SK-N-SH (cell line): Measurements from ENCODE around the gene RAPSN. TPM values are rescaled to one million over a fixed set of nuclear protein-coding genes. Genes with fewer than 3 reads are reported as not detected.

Experiments used
- CTCF ChIA-PET: fragments of 300-600, 350-600 bp; formaldehyde crosslinking; extraction: SDS; loops from one replicate; lab custom pipeline; 2021; lab: Yijun Ruan, JAX
- POLR2A ChIA-PET: fragments of 350-600 bp; sonication (Branson Sonifier 250); formaldehyde crosslinking; extraction: SDS; loops from one replicate; lab custom pipeline; 2020; ENCODE audit warnings: antibody characterized with exemption, inconsistent platforms; lab: Yijun Ruan, JAX
- DNase-seq: peaks from one replicate; pipeline ENCODE4 v3.0.0; 2012
- H2AFZ ChIP-seq: fragments of 200-600 bp; sonication (generic); 2 replicates; pipeline ENCODE4 v1.8.1; 2016; ENCODE audit warnings: antibody characterized with exemption, mild to moderate bottlenecking, low read depth
- H3F3A ChIP-seq: fragments of 200-600 bp; sonication (generic); replicated peaks from 2 replicates; pipeline ENCODE3; 2016; ENCODE audit warnings: antibody characterized with exemption, mild to moderate bottlenecking; ENCODE audit not compliant: insufficient read depth
- H3K27ac ChIP-seq, 2 experiments: fragments of 200-500 bp in 1 of 2; fragments of 200-600 bp in 1 of 2; sonication (Bioruptor generic) in 1 of 2; sonication (generic), shearing (Covaris generic) in 1 of 2; 2 replicates each; pipeline versions ENCODE4 v1.5.1 to v1.6.1; 2014 to 2016; ENCODE audit warnings: low read depth in 2 of 2, inconsistent platforms in 1 of 2, low read length in 1 of 2, mild to moderate bottlenecking in 1 of 2, mixed read lengths in 1 of 2
- H3K27me3 ChIP-seq: fragments of 200-600 bp; sonication (generic), shearing (Covaris generic); 2 replicates; pipeline ENCODE4 v1.6.1; 2016; ENCODE audit warnings: mixed run types; ENCODE audit not compliant: insufficient read depth
- H3K36me3 ChIP-seq, 2 experiments: fragments of 200-500 bp in 1 of 2; fragments of 200-600 bp in 1 of 2; sonication (Bioruptor generic) in 1 of 2; sonication (generic) in 1 of 2; replicated peaks in 1 of 2; 2 replicates each; pipeline versions ENCODE3 to v1.5.1; 2014 to 2016; ENCODE audit warnings: low read length in 1 of 2, mild to moderate bottlenecking in 1 of 2; ENCODE audit not compliant: insufficient read depth in 2 of 2, control insufficient read depth in 1 of 2
- H3K4me1 ChIP-seq, 2 experiments: fragments of 200-500 bp in 1 of 2; fragments of 200-600 bp in 1 of 2; sonication (Bioruptor generic) in 1 of 2; sonication (generic), shearing (Covaris generic) in 1 of 2; 2 replicates each; pipeline versions ENCODE4 v1.5.1 to v1.6.1; 2014 to 2016; ENCODE audit warnings: low read depth in 1 of 2, low read length in 1 of 2, mixed run types in 1 of 2; ENCODE audit not compliant: insufficient read depth in 2 of 2, control insufficient read depth in 1 of 2
- H3K4me2 ChIP-seq: fragments of 200-600 bp; sonication (generic), shearing (Covaris generic); 2 replicates; pipeline ENCODE4 v1.6.1; 2017; ENCODE audit warnings: mixed run types
- H3K4me3 ChIP-seq, 2 experiments: fragments of 200-500 bp in 1 of 2; fragments of 200-600 bp in 1 of 2; sonication (Bioruptor generic) in 1 of 2; sonication (generic), shearing (Covaris generic) in 1 of 2; 2 replicates each; pipeline versions ENCODE4 v1.5.1 to v1.8.1; 2014 to 2016; ENCODE audit warnings: low read depth in 2 of 2, inconsistent platforms in 1 of 2, low read length in 1 of 2, mild to moderate bottlenecking in 1 of 2, mixed read lengths in 1 of 2, moderate library complexity in 1 of 2
- H3K79me2 ChIP-seq: fragments of 200-600 bp; sonication (generic); 2 replicates; pipeline ENCODE4 v1.8.1; 2017; ENCODE audit warnings: mild to moderate bottlenecking; ENCODE audit not compliant: insufficient read depth
- H3K9ac ChIP-seq: fragments of 200-600 bp; sonication (generic); 2 replicates; pipeline ENCODE4 v1.6.1; 2017; ENCODE audit warnings: mixed run types
- H3K9me2 ChIP-seq: fragments of 200-600 bp; sonication (generic); 2 replicates; pipeline ENCODE4 v1.6.1; 2017; ENCODE audit warnings: mixed run types
- H3K9me3 ChIP-seq: fragments of 200-600 bp; sonication (generic); 2 replicates; pipeline ENCODE4 v1.6.1; 2017; ENCODE audit warnings: mixed run types, mild to moderate bottlenecking, moderate library complexity
- H4K20me1 ChIP-seq: fragments of 200-600 bp; sonication (generic); 2 replicates; pipeline ENCODE4 v1.6.1; 2017; ENCODE audit warnings: mild to moderate bottlenecking, mixed run types; ENCODE audit not compliant: insufficient read depth
- CHD2 ChIP-seq: fragments of 150-350 bp; IDR thresholded peaks from 2 replicates; pipeline ENCODE4 v1.6.1; 2018; ENCODE audit warnings: low read length; ENCODE audit not compliant: partially characterized antibody
- ELF1 ChIP-seq: IDR thresholded peaks from 2 replicates; pipeline ENCODE4 v1.4.0; 2012
- EP300 ChIP-seq, 2 experiments: IDR thresholded peaks; 2 replicates each; pipeline versions ENCODE4 v1.4.0 to v1.6.1; 2012; ENCODE audit warnings: borderline replicate concordance in 1 of 2, low read depth in 1 of 2, low read length in 1 of 2
- FOSL2 ChIP-seq: IDR thresholded peaks from 2 replicates; pipeline ENCODE4 v1.4.0; 2012; ENCODE audit warnings: low read depth, mild to moderate bottlenecking, moderate library complexity, borderline replicate concordance
- FOXM1 ChIP-seq: IDR thresholded peaks from 2 replicates; pipeline ENCODE4 v1.4.0; 2012; ENCODE audit warnings: low read depth, mild to moderate bottlenecking
- GABPA ChIP-seq: IDR thresholded peaks from 2 replicates; pipeline ENCODE4 v1.4.0; 2012; ENCODE audit warnings: low read depth, mild to moderate bottlenecking
- GATA2 ChIP-seq: sonication (generic); formaldehyde crosslinking; IDR thresholded peaks from 2 replicates; pipeline ENCODE4 v1.5.0; 2020; ENCODE audit warnings: mild to moderate bottlenecking, missing genetic modification reagents
- MEF2A ChIP-seq: IDR thresholded peaks from 2 replicates; pipeline ENCODE4 v1.4.0; 2012; ENCODE audit warnings: low read depth, borderline replicate concordance
- NFIC ChIP-seq: IDR thresholded peaks from 2 replicates; pipeline ENCODE4 v1.4.0; 2012; ENCODE audit warnings: borderline replicate concordance
- NRF1 ChIP-seq: IDR thresholded peaks from 2 replicates; pipeline ENCODE4 v1.6.1; 2012; ENCODE audit warnings: low read depth, mild to moderate bottlenecking, low read length
- POLR2AphosphoS5 ChIP-seq: IDR thresholded peaks from 2 replicates; pipeline ENCODE4 v1.6.1; 2012; ENCODE audit warnings: low read depth, low read length
- RAD21 ChIP-seq: IDR thresholded peaks from 2 replicates; pipeline ENCODE4 v1.6.1; 2012; ENCODE audit warnings: mild to moderate bottlenecking, low read length
- RCOR1 ChIP-seq: fragments of 150-350 bp; IDR thresholded peaks from 2 replicates; pipeline ENCODE4 v1.6.1; 2017; ENCODE audit warnings: antibody characterized with exemption, low read length
- SMC3 ChIP-seq: IDR thresholded peaks from 2 replicates; pipeline ENCODE4 v1.6.1; 2012; ENCODE audit warnings: low read depth, low read length, improper control_type of control experiment
- WGBS: methylation state at CpG from one replicate; pipeline ENCODE4 v1.1.6; 2017; ENCODE audit warnings: low lambda C conversion rate; 5-methylcytosine and 5-hydroxymethylcytosine counted together
- polyA plus RNA-seq, 3 experiments: library from polyadenylated mRNA; depleted of rRNA; stranded (reverse); fragments of >200 nt; gene quantifications; 2 replicates each; pipeline ENCODE4 v1.2.3, GENCODE V29; 2012
- TF ChIP-seq, protein P1 (sequence below): fragments of 150-350 bp; IDR thresholded peaks from 2 replicates; pipeline ENCODE4 v1.6.1; 2017; ENCODE audit warnings: antibody characterized with exemption, low read length, low read depth, borderline replicate concordance
- TF ChIP-seq, protein P2 (sequence below): fragments of 150-350 bp; IDR thresholded peaks from 2 replicates; pipeline ENCODE4 v1.6.1; 2016; ENCODE audit warnings: mild to moderate bottlenecking, low read depth, low read length
- TF ChIP-seq, protein P3 (sequence below): IDR thresholded peaks from 2 replicates; pipeline ENCODE4 v1.4.0; 2012; ENCODE audit warnings: low read depth, borderline replicate concordance

RAPSN gene
- polyA plus RNA-seq, 1 of the 3 experiments (the other 2 are of a cell fraction) = 0.07 TPM

DNA sequence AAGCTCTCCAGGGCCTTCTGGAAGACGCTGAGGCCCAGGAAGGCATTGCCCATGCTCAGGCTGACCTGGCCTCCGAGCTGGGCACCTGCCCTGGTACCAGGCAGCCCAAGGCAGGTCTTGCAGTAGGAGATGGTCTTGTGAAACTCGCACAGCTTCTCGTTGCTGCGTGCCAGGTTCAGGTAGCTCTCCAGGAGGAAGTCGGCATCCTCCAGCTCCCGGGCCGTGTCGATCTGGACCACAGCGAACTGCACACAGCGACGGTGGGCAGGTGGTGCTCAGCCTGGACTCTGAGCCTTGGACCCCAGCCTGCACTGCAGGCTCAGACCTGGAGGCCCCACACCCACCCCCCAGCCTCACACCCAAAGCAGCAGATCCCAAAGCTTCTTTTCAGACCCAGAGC is 1.0 kb downstream of the RAPSN start (continued):
- TF ChIP-seq, protein P1, sequence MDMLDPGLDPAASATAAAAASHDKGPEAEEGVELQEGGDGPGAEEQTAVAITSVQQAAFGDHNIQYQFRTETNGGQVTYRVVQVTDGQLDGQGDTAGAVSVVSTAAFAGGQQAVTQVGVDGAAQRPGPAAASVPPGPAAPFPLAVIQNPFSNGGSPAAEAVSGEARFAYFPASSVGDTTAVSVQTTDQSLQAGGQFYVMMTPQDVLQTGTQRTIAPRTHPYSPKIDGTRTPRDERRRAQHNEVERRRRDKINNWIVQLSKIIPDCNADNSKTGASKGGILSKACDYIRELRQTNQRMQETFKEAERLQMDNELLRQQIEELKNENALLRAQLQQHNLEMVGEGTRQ = no peak
- TF ChIP-seq POLR2AphosphoS5 = no peak
- TF ChIP-seq RAD21 = no peak
- no peak for TF ChIP-seq EP300 (IDR thresholded peaks at IDR 0.05; ENCODE audit: borderline replicate concordance in 1 of 2, low read depth in 1 of 2, low read length in 1 of 2)

DNA sequence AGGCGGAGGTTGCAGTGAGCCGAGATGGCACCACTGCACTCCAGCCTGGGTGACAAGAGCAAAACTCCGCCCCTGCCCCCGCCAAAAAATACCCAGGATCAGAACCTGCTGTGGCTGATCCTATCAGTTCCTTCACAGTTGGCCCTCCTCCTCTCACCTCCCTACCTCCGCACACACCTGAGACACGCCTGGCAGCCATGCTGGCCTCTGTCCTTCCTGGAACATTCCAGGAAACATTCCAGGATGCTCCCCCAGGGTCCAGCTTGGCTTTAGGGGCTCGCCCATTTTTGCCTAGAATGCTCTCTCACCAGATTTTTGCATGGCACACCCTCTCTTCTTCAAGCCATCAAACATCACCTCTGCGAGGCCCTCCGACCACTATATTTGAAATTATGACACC is 2.1 kb downstream of the RAPSN start:
- Histone ChIP-seq H3K4me2 (no peak overlapping the region), H3K9ac (no peak overlapping the region), H3F3A (no peaks in the 10 kb centered on the region), H3K79me2 (no peaks in the 10 kb centered on the region), H3K36me3 (no peaks in the 10 kb centered on the region), H3K27me3 (no peaks in the 10 kb centered on the region), H4K20me1 (no peaks in the 10 kb centered on the region), H2AFZ (no peak overlapping the region), H3K4me1 (peaks cover 0 to 11% of the 10 kb centered on the region in 2 experiments; a peak in 1 of 4 replicates), H3K27ac (no peak overlapping the region), H3K9me2 (no peaks in the 10 kb centered on the region), H3K4me3 (no peak overlapping the region), H3K9me3 (no peaks in the 10 kb centered on the region)
- POLR2A ChIA-PET = no interaction called here
- CTCF ChIA-PET = interaction anchor here (1.5 kb wide), 1 partner anchor 10 kb away, joined by 3 read pairs; no protein-coding TSS in a partner anchor
- DNase-seq = no peak
- TF ChIP-seq EP300 (IDR thresholded peaks at IDR 0.05; ENCODE audit: borderline replicate concordance in 1 of 2, low read depth in 1 of 2, low read length in 1 of 2) = no peak
- TF ChIP-seq NRF1 = no peak
- WGBS = 96% methylated on average over 8 of the region's 9 CpGs

DNA sequence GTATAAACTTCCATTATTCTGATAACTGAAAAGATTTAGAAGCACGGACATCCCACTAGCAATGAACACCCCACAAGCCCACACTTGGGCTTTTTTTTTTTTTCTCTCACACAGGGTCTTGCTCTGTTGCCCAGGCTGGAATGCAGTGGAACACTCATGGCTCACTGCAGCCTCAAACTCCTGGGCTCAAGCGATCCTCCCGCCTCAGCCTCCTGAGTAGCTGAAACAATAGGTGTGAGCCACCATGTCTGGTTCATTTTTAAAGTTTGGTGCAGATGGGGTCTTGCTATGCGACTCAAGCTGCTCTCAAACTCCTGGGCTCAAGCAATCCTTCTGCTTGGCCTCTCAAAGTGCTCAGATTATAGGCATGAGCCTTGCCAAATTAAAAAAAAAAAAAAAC is 3.1 kb downstream of the RAPSN start:
- 95% methylated on average over 4 of the region's 4 CpGs for WGBS
- H3F3A ChIP-seq = no peaks in the 10 kb centered on the region
- no peak overlapping the region for H3K4me2 ChIP-seq
- H3K4me1 ChIP-seq = peaks cover 0 to 11% of the 10 kb centered on the region in 2 experiments; a peak in 1 of 4 replicates
- H3K9ac ChIP-seq = no peak overlapping the region
- H2AFZ ChIP-seq = no peak overlapping the region
- CTCF ChIA-PET = interaction anchor here (0.7 to 1.5 kb wide), 3 partner anchors 8 to 478 kb away, joined by 3 to 6 read pairs (median 3); no protein-coding TSS in a partner anchor
- H3K79me2 ChIP-seq = no peaks in the 10 kb centered on the region
- no peaks in the 10 kb centered on the region for H3K36me3 ChIP-seq
- H3K4me3 ChIP-seq = no peak overlapping the region
- no peaks in the 10 kb centered on the region for H3K9me3 ChIP-seq
- POLR2A ChIA-PET = no interaction called here
- TF ChIP-seq, protein P2, sequence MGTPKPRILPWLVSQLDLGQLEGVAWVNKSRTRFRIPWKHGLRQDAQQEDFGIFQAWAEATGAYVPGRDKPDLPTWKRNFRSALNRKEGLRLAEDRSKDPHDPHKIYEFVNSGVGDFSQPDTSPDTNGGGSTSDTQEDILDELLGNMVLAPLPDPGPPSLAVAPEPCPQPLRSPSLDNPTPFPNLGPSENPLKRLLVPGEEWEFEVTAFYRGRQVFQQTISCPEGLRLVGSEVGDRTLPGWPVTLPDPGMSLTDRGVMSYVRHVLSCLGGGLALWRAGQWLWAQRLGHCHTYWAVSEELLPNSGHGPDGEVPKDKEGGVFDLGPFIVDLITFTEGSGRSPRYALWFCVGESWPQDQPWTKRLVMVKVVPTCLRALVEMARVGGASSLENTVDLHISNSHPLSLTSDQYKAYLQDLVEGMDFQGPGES = no peak
- TF ChIP-seq FOXM1 (no peak), POLR2AphosphoS5 (no peak), RCOR1 (no peak), EP300 (IDR thresholded peaks at IDR 0.05; ENCODE audit: borderline replicate concordance in 1 of 2, low read depth in 1 of 2, low read length in 1 of 2) (no peak), SMC3 (no peak), MEF2A (no peak), NFIC (no peak), CHD2 (no peak), FOSL2 (no peak), GABPA (no peak), GATA2 (CRISPR knock-in tag) (no peak), ELF1 (no peak), RAD21 (no peak)
- TF ChIP-seq, protein P3, sequence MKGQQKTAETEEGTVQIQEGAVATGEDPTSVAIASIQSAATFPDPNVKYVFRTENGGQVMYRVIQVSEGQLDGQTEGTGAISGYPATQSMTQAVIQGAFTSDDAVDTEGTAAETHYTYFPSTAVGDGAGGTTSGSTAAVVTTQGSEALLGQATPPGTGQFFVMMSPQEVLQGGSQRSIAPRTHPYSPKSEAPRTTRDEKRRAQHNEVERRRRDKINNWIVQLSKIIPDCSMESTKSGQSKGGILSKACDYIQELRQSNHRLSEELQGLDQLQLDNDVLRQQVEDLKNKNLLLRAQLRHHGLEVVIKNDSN = no peak
- H3K27me3 ChIP-seq = no peaks in the 10 kb centered on the region
- DNase-seq = no peak
- no peaks in the 10 kb centered on the region for H4K20me1 ChIP-seq
- H3K9me2 ChIP-seq = no peaks in the 10 kb centered on the region
- H3K27ac ChIP-seq = no peak overlapping the region
